ENCODE results near the gene ZHX3. TPM values are rescaled to one million over a fixed set of nuclear protein-coding genes. Genes with fewer than 3 reads are reported as not detected.

ZHX3 gene
- total and polyA plus RNA-seq, 9 of the 15 experiments (the other 6 are each of a cell fraction or from before 2014, with no cell fraction given): 0.80 to 14.6 (median 4.9) TPM

GRCh38 chr20:41261790-41262717 is 55.5 kb downstream of the ZHX3 start (continued):
- no peak for TF ChIP-seq STAT5B (CRISPR knock-in tag; IDR thresholded peaks at IDR 0.05)
- TF ChIP-seq SP1 (CRISPR knock-in tag; IDR thresholded peaks at IDR 0.05): no peak
- no peak for TF ChIP-seq ZNF707 (CRISPR knock-in tag; conservative IDR thresholded peaks at IDR 0.05)
- peak; percentile 91; the same call in 1 of the 2 replicates for TF ChIP-seq SMARCE1 (IDR thresholded peaks at IDR 0.05)
- TF ChIP-seq SUPT5H (IDR thresholded peaks at IDR 0.05): no peak
- TF ChIP-seq SFPQ (IDR thresholded peaks at IDR 0.05; ENCODE audit: low read depth, low read length): no peak
- no peak for TF ChIP-seq MTF1 (CRISPR knock-in tag; IDR thresholded peaks at IDR 0.05; ENCODE audit: borderline replicate concordance)
- TF ChIP-seq ZHX1 (conservative IDR thresholded peaks at IDR 0.05; ENCODE audit: low read length): no peak
- TF ChIP-seq ZC3H8 (IDR thresholded peaks at IDR 0.05): no peak
- TF ChIP-seq ZNF197 (CRISPR knock-in tag; IDR thresholded peaks at IDR 0.05; ENCODE audit: low read depth): peak; percentile 91; the same call in 1 of the 2 replicates
- TF ChIP-seq ZNF740 (CRISPR knock-in tag; IDR thresholded peaks at IDR 0.05): no peak
- TF ChIP-seq ZNF740 (tag; IDR thresholded peaks at IDR 0.05): no peak
- TF ChIP-seq ZNF551 (CRISPR knock-in tag; IDR thresholded peaks at IDR 0.05): no peak
- TF ChIP-seq POLR2A (conservative IDR thresholded peaks at IDR 0.05): no peak
- TF ChIP-seq KDM1A (IDR thresholded peaks at IDR 0.05): peak in 1 of 2 experiments; percentile 63; a peak in 3 of 4 replicates
- no peak for TF ChIP-seq MAFF (IDR thresholded peaks at IDR 0.05; ENCODE audit: low read length)
- no peak for TF ChIP-seq ZNF699 (CRISPR knock-in tag; IDR thresholded peaks at IDR 0.05; ENCODE audit: insufficient replicate concordance)
- no peak for TF ChIP-seq HMG20A (CRISPR knock-in tag; conservative IDR thresholded peaks at IDR 0.05)
- TF ChIP-seq OTX1 (CRISPR knock-in tag; IDR thresholded peaks at IDR 0.05): peak; percentile 75
- TF ChIP-seq FOXK2 (conservative IDR thresholded peaks at IDR 0.05 in 1 of 2, IDR thresholded peaks at IDR 0.05 in 1 of 2; ENCODE audit: low read depth in 2 of 2): no peak
- TF ChIP-seq RBM39 (optimal IDR thresholded peaks at IDR 0.05; ENCODE audit: low read depth, low read length): no peak
